ENCODE results near the gene UQCR11. TPM values are rescaled to one million over a fixed set of nuclear protein-coding genes. Genes with fewer than 3 reads are reported as not detected.

Gene UQCR11
- total RNA-seq, 1 experiment from 2014 or later = 59.9 TPM

Other genes starting within 250 kb of the UQCR11 start
- 99.3 and 139 TPM in 2 replicates for gene NDUFS7, start 221.6 kb downstream of the UQCR11 start, total RNA-seq (2014; rRNA removed)
- gene GAMT, start 203.9 kb downstream of the UQCR11 start, total RNA-seq (2014; rRNA removed) = 100 and 110 TPM in 2 replicates
- 74.4 and 82.1 TPM in 2 replicates for gene DAZAP1, start 197.9 kb downstream of the UQCR11 start, total RNA-seq (2014; rRNA removed)
- gene RPS15, start 167.1 kb downstream of the UQCR11 start, total RNA-seq (2014; rRNA removed) = 2,358 and 3,266 TPM in 2 replicates
- gene APC2, start 155.3 kb downstream of the UQCR11 start, total RNA-seq (2014; rRNA removed) = 0.11 and 0.64 TPM in 2 replicates
- gene C19orf25, start 126.2 kb downstream of the UQCR11 start, total RNA-seq (2014; rRNA removed) = 49.5 and 61.2 TPM in 2 replicates
- 3.3 and 5.4 TPM in 2 replicates for gene PCSK4, start 115.1 kb downstream of the UQCR11 start, total RNA-seq (2014; rRNA removed)
- gene REEP6, start 114.3 kb downstream of the UQCR11 start, total RNA-seq (2014; rRNA removed) = 1.5 and 2.1 TPM in 2 replicates
- gene ADAMTSL5, start 92.4 kb downstream of the UQCR11 start, total RNA-seq (2014; rRNA removed) = 0.75 and 3.1 TPM in 2 replicates
- not detected in 2 replicates for gene PLK5, start 81.4 kb downstream of the UQCR11 start, total RNA-seq (2014; rRNA removed)
- gene MEX3D, start 37.1 kb downstream of the UQCR11 start, total RNA-seq (2014; rRNA removed) = 67.7 and 81.8 TPM in 2 replicates
- gene MBD3, start 12.6 kb downstream of the UQCR11 start, total RNA-seq (2014; rRNA removed) = 174 and 191 TPM in 2 replicates
- 150 and 183 TPM in 2 replicates for gene TCF3, start 47.2 kb upstream of the UQCR11 start, total RNA-seq (2014; rRNA removed)
- gene ONECUT3, start 148.0 kb upstream of the UQCR11 start, total RNA-seq (2014; rRNA removed) = 0.06 TPM in 1 of 2 replicates, not detected in the other
- 4.9 and 6.5 TPM in 2 replicates for gene ATP8B3, start 206.8 kb upstream of the UQCR11 start, total RNA-seq (2014; rRNA removed)
- gene REXO1, start 243.0 kb upstream of the UQCR11 start, total RNA-seq (2014; rRNA removed) = 8.7 and 9.0 TPM in 2 replicates

Measured in LHCN-M2 (cell line).